Activated CD8-positive, alpha-beta memory T cell treated with anti-CD3 and anti-CD28 coated beads, Interleukin-2, amount 50 U/mL, for 24 hours (primary cell): Measurements from ENCODE around the gene SLFN12.
"Not testable (repeated sequence)": the region's sequence is repeated elsewhere in the genome, so short reads cannot be mapped to it uniquely, and the experiment has no call there.

ENCODE experiments used
- DNase-seq: peaks from one replicate; pipeline ENCODE4 v3.0.0-alpha.2; 2020; ENCODE audit errors: extremely low read depth

The SLFN12 gene

DNA sequence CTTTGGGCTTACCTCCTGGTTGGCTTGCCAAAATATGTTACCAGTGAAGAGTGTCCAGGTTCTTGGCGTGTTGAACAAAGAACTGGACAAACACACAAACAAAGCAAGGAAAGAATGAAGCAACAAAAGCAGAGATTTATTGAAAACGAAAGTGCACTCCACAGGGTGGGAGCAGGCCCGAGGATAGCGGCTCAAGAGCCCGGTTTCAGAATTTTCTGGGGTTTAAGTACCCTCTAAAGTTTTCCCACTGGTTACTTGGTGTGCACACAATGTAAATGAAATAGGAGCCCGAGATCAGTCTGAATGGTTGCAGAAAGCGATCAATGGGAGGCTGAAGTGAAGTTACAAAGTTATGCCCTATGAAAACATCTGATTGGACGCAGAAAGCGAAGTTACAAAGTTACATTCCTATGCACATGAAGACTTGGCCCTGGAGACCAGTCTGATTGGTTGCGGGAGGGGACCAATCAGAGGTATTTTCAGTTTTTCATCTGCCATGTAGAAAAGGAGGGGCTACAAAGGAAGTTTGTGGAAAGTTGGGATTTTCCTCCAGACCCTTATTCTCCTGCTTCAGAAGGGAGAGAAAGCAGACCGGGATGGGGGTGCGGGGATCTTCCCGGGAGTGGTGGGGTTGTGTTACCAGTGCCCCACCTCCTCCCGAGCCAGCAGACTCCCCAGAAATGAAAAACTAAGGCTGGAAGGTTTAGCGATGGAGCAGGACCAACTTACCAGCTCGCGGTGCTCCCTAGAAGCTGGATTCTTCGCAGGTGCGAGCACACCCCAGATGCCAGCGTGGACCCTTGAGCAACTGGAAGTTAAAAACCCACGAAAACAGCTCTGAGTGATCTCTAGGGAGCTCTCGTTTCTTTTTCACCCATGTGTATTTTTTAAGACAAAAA is at the start of gene SLFN12:
Gene SLFN12, minus strand, starts transcription at position 325 of the 899 bp plus-strand sequence. CDS start 9,472 bp downstream, outside the sequence.
- DNase-seq = no peak

DNA sequence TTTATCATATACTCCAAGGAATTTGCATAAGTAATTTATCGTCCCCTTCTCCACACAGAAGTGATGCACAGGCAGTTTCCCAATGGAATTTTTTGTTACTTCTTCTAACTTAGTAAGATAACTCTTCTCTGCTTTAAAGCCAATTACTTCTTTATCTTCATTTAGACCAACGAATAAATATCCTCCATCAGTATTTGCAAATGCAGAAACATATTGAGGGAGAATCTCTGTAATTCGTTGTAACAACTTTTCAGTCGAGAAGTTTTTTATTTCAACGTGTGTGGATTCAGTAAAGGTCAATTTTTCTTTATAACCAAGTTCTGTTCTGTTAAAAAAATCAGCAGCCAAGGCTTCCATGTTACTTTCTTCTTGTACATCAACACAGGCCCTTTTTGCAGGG is 47.0 kb upstream of the SLFN12 start:
- DNase-seq = no peak

DNA sequence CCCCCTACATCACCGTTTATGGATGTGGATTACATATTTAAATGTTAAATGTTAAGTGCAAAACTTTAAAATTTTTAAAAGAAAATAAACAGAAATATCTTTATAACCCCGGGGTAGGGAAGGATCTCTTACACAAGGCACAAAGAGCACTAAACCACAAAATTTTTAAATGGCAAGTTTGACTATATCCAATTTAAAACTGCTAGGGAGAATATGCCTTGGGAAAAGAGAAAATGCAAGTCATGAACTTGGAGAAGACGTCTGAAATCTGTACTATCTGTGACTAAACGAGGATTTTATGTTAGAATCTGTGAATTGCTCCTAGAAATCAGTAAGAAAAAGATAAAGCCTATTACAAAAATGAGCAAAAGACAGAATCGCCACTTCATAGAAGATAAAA is 44.9 kb upstream of the SLFN12 start:
- no peak for DNase-seq

DNA sequence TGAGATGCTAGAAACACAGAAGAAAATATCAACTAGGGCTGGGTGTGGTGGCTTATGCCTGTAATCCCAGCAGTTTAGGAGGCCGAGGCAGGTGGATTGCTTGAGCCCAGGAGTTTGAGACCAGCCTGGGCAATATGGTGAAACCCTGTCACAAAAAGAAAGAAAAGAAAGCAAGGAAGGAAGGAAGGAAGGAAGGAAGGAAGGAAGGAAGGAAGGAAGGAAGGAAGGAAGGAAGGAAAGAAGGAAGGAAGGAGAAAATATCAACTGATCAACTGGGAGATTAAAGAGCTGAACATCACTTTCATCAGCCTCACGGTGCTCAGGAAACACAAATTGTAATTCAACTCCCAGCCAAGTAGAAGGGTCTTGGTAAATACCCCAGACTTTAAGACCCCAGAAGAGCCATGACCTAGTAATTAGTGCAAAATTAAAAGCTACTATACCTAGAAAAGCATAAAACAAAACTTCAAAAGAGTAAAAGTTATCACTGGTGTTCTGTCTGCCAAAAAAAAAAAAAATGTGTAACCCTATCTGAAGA is 44.1 kb upstream of the SLFN12 start:
- DNase-seq = no peak

DNA sequence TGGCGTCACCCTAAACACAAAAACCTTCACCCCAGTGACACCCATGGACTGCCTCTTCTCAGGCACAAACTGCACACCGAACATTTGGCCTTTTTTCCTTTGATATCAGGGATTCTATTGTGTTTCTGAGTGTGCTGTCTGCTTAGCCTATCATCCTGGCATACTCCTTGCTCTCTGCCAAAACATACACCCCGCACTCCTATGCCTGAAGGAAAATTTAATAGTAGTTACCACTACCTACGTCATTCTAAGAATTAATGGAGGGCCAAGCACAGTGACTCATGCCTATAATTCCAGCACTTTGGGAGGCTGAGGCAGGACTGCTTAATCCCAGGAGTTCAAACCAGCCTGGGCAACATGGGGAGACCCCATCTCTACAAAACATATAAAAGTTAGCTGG is 36.2 kb upstream of the SLFN12 start:
- no peak for DNase-seq

DNA sequence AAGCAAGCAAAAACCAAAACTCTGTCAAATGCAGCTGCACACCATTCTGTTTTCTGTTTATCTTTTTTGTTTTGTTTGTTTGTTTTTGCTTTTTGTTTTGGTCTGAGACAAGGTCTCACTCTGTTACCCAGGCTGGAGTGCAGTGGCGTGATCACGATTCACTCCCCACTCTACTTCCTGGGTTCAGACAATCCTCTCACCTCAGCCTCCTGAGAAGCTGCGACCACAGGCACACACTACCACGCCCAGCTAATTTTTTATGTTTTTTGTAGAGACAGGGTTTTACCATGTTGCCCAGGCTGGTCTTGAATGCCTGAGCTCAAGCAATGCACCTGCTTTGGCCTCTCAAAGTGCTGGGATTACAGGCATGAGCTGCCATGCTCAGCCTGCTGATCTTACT is 35.5 kb upstream of the SLFN12 start:
- no peak for DNase-seq

DNA sequence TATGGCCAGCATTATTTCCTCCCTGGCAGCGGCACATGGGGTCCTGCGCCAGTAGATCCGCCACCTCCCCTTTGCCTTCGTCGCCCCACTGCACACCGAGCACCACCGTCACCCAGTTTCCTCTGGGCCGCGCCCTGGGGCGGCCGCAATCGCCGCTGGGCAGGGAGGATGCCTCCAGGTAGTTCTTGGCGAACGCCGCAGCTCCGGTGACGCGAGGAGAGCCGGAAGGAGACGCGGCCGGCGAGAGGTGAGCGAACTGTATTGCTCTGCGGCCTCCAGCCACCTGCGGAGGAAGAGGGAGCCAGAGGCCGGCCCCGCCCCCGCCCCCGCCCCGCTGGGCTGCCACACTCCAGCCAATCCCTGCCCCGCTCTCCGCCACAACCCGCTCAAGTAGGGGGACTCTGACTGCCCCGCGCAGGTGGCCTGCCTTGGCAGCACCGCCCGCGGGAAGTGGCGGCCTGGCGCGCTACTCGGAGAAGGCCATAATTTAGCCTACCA is 28.1 kb upstream of the SLFN12 start:
- no peak for DNase-seq

DNA sequence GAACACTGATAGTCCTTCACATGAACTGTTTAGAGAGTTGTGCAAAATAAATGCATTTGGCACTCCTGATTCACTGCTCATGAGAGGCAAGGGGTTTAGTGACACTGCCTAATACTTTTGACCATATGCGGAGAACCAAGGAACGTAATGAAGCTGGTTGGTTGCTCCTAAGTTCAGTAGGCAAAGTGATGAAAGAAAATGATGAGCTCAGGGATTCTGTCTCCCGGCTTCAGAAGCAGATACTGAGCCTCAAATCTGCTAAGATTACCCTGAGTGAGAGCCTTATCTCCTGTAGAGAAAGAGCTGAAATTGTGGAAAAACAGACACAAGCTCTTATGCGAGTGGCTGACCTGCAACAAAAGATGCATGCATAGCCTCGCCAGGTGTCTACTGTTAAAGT is 21.7 kb upstream of the SLFN12 start:
- not testable (repeated sequence) for DNase-seq

DNA sequence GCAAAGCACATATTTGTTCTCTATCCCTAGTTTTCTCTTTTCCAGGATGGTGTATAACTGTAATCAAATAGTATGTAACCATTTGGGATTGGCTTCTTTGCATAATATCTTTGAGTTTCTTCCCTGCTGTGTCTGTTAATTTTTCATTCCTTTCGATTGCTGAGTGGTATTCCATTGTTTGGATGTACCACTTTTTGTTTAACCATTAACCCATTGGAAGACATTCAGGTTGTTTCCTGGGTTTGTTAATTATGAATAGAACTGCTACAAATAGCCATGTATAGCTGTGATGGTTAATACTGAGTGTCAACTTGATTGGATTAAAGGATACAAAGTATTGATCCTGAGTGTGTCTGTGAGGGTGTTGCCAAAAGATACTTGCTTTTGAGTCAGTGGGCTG is 20.9 kb upstream of the SLFN12 start:
- DNase-seq = no peak

DNA sequence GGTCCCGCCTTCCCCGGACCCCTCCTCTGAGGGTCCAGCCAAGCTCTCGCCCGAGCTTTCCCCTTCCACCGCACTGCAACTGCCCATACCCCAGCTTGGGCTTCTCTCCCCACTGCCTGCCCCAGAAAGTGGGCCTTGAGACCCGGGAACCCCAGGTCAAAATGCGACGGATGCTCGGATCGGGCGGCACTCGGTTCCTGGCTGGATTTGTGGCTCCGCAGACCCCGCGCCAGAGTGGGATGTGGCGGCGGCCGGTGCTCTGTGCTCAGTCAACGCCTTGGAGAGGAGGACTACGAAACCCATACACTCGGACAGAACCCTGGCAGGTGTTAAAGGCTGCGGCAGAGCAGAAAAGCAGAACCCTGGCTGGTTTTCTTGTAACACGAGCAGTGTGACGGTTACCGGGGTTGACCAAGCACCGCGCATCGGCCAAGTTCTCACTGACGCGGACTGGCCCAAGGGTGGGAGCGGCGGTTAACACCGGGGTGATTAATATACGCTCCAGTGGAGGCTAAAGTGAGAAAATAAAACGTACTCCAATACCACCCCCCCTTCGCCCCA is 17.2 kb upstream of the SLFN12 start:
- DNase-seq = no peak

DNA sequence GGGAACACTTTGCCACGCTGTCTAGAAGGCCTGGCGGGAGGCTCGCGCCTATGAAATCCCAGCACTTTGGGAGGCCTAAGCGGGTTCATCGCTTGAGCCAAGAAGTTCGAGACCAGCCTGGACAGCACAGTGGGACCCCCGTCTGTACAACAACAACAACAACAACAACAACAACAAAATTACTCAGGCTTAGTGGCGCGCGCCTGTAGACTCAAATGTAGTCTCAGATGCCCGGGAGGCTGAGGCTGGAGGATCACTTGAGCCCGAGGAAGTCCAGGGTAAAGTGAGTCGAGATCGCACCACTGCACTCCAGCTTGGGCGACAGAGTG is 16.6 kb upstream of the SLFN12 start:
- no peak for DNase-seq

DNA sequence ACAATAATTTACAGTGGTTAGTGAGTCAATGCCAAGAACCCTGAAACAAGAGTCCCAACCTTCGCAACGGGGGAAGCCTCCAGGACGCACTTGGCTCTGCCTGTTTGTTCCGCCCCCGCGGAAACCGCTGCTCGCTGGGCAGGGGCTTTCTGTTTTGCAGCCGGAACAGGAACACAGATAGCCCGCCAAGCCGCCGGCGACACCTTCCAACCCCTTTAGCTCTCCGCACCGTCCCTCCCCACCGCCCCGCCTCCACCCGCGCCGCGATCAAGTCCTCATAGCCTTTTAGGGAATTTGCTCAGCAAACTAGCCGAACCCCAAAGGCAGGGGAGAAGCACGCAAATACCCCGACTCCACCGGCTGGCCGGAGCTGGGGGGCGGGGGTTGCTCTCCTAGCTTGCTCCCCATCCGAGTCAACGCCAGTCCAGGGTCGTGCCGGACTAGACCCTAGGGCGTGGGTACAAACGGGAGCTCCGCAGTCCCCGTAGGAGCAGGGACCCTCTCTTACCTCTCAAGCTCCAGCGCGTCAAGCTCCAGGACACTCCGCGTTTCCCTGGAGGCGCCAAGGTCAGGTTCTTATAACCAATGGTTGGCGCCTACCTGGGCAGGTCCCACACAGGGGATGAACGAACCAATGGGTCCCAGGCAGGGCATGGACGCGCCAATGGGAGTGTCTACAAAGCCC is 16.1 kb upstream of the SLFN12 start, which contains the start of gene SLFN13:
Gene SLFN13, minus strand, starts transcription at position 553 of the 685 bp plus-strand sequence. CDS start 3,086 bp downstream, outside the sequence.
- peak; percentile 79 for DNase-seq

DNA sequence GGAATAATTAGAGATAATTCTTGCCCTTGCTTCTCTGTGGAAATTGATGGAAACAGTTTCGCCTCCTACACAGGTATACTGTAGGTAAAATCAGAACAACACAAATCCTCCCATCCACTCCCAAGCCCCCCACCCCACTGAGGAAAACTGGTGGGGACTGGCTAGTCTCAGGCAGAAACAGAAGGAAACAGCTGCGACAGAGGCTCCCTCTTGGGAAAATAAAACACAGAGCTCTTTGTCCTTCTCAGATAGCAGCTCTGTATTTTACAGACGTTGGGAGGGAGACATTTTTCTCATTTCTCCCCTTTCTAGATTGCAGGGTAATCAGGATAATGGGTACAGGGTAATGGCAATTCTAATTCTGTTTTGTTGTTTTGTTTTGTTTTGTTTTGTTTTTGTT is 15.2 kb upstream of the SLFN12 start:
- DNase-seq = no peak

DNA sequence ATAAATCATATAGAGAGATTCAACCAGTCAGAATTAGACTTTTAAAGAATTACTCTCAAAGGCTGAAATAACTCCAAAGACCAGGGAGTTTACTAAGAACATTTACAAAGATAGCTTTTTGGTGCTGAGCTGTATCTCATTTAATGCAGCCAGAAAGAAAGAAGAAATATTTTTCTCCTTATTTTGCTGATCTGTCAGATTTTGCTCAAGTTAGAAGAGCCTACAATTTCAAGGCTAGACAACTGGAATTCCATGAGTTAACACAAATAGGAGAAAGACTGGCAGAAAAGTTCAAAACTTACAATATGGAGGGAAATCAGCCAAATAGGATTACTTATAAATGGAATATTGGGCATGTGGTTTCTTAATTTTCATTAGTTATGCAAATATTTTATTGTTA is 6.1 kb upstream of the SLFN12 start:
- DNase-seq = no peak

DNA sequence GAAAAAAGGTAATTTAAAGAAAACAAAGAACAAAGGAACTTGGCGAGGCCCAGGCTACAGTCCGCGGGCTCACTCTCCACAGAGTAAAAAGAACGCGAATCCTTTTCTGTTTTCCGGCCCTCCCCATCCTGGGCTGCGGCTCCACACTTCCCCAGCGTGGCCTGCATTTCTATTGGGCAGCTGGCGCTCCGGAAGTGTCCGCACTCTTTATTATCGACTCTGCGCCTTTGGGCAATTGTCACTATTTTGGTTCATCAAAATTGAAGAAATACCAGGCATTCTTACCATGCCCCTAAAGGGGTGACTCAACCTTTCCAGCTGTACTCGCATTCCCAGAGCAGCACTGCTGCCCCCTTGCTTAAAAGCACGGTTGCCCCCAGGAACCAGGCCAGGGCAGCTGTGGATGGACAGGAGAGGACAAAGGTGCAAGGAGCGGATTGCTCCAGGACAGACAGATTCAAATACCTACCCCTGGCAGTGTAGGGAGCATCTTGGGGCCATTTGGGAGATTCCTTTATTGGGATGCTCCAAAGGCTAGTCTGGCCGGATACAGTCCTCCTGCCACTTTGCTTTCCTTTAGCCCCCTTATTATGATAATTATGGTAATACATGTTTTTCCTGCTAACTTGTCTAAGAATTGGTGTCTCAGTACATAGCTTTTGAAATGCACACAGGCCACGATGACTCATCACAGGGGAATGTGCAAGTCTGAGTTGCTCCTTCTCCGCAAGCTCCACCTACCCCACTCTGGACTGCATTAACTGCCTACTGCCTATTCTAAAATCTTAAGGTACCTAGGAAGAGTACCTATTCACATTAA is 985 bp upstream of the SLFN12 start:
- DNase-seq = peak; percentile 35

DNA sequence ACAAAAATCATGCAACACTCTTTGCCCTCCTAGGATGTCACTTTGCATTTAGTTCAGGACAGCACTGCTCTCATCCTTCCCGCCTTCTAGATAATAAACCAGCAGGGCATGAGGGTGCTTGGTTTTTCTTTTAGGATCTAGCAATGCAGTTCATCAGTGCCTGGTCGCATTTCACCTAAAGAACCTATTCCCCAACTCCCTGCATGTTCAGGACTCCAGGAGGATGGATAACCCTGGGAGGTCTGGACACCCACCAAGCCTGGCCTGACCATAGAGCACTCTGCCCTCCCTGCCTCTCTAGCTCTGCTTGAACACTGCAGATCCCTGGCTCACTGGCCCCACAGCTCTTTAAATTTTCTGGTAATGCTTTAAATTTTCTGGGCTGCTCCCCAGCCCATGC is 2.6 kb downstream of the SLFN12 start:
- DNase-seq = no peak

DNA sequence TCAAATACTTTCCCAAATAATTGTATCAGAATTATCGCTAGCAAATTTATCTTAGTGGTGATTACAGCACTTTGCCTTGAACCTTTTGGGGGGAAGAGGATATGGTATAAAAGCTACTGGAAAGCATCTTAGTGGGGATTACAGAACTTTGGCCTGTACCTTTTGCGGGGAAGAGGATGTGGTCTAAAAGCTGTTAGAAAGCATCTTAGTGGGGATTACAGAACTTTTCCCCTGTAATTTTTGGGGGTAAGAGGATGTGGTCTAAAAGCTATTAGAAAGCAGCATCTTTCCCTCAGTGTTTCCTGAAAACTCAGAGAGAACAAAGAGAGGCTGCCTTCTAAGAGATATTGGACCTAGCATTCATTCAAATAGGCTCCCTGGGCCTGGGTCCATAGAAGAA is 4.1 kb downstream of the SLFN12 start:
- no peak for DNase-seq

DNA sequence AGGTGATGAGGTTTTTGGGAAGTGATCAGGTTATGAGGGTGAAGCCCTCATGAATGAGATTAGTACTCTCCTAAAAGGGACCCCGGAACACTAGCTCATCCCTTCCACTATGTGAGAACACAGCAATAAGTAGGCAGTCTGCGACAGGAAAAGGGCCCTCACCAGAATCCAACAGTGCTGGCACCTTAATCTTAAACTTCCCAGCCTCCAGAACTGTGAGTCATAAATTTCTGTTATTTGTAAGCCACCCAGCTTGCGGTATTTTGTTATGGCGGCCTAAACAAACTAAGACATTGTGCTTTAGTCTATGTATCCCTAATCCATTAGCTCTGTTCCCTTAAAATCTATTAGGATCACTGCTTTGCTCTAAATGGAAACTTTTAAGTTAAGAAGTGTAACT is 8.5 kb downstream of the SLFN12 start:
- DNase-seq = no peak

DNA sequence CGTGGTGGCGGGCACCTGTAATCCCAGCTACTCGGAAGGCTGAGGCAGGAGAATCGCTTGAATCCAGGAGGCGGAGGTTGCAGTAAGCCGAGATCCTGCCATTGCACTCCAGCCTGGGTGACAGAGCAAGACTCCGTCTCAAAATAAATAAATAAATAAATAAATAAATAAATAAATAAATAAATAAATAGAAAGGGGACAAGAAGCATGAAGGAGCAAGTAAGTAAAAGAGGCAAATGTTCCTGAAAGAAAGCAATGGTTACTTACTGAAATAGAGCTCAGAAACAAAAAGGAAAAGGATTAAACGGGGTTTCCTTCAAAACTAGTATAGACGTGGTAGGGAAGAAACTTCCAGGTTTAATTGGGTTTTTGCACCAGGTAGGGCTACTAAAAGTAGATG is 11.2 kb downstream of the SLFN12 start:
- DNase-seq = not testable (repeated sequence)

DNA sequence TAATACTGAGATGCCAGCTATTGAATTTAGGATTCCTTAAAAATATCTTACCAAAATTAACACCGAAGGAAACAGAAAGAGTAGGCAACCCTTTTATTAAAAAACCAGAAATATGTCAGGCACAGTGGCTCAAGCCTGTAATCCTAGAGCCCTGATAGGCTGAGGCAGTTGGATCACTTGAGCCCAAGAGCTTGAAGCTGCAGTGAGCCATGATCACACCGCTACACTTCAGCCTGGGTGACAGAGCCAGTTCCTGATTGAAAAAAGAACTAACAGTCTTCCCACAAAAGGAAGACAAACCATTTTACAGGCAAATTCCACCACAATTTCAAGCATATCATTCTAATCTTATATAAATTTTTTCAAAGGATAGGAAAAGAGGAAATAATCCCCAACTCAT is 15.6 kb downstream of the SLFN12 start:
- no peak for DNase-seq

DNA sequence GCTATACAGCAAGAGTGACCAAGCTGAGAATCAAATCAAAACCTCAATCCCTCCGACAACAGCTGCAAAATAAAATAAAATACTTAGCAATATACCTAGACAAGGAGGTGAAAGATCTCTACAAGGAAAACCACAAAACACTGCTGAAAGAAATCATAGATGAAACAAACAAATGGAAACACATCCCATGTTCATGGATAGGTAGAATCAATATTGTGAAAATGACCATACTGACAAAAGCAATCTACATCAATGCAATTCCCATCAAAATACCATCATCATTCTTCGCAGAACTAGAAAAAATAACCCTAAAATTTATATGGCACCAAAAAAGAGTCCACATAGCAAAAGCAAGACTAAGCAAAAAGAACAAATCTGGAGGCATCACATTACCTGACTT is 17.6 kb downstream of the SLFN12 start:
- DNase-seq = not testable (repeated sequence)

DNA sequence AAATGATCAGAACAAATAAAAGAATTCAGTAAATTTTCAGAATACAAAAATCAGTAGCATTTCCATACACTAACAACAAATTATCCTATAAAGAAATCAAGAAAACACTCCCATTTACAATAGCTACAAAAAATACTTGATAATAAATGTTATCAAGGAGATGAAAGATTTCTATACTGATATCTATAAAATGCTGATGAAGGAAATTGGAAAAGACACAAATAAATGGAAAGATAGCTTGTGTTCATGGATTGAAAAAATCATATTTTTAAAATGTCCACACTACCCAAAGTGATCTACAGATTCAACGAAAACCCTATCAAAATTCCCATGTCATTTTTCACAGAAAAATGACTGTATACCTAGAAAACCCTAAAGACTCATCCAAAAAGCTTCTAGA is 18.1 kb downstream of the SLFN12 start:
- DNase-seq = no peak
